ENCODE data around the gene MIB2. TPM values are rescaled to one million over a fixed set of nuclear protein-coding genes. Genes with fewer than 3 reads are reported as not detected.
"Not testable (repeated sequence)": the region's sequence is repeated elsewhere in the genome, so short reads cannot be mapped to it uniquely, and the experiment has no call there.

MIB2 gene
- total RNA-seq, 3 donors from 2014 or later, result 37.4 to 40.3 (median 37.7) TPM

DNA sequence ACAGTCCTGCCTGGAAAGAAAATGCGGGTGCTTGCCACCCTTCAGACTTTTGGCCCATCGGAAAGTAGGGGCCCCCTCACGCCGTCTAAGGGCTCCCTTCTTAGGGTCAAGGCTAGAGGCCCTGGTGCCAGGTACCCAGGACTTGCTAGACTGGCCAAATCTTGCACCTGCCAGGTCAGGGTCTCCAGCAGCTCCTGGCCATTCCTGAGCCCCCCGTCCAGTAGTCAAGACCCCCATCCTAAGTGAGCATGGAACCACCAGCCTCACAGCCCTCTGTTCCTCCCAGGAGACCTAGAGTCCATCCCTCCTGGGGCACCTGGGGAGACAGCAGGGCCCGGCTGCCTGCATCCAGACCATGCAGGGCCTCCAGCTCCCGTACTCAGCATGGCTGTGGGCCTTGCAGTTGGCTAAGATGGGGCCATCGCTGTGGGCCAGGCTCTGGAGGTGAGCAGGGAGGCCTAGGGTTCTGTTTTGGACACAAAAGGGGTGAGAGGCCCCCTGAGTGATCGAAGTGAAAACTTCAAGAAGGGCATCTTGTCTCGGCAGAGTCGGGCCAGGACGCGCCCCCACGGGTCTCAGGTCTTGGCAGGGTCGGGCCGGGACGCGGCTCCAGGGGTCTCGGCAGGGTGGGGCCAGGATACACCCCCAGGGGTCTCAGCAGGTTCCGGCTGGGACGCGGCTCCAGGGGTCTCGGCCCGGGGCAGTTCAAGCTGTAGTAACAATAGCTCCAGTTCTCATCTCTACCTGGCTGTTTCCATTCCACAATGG is 21.3 kb upstream of the MIB2 start:
- DNase-seq, result no peak
- H3K27me3 Mint-ChIP-seq (ENCODE audit: low read depth), result peaks cover 12% of the 10 kb centered on the region
- H3K9me3 Mint-ChIP-seq, result no peaks in the 10 kb centered on the region
- no peaks in the 10 kb centered on the region for H3K36me3 Mint-ChIP-seq (ENCODE audit: insufficient read depth)
- H3K4me3 Mint-ChIP-seq, result no peak overlapping the region
- peaks cover 7% of the 10 kb centered on the region for H3K4me1 Mint-ChIP-seq (ENCODE audit: low read depth)
- ATAC-seq, result no peak

DNA sequence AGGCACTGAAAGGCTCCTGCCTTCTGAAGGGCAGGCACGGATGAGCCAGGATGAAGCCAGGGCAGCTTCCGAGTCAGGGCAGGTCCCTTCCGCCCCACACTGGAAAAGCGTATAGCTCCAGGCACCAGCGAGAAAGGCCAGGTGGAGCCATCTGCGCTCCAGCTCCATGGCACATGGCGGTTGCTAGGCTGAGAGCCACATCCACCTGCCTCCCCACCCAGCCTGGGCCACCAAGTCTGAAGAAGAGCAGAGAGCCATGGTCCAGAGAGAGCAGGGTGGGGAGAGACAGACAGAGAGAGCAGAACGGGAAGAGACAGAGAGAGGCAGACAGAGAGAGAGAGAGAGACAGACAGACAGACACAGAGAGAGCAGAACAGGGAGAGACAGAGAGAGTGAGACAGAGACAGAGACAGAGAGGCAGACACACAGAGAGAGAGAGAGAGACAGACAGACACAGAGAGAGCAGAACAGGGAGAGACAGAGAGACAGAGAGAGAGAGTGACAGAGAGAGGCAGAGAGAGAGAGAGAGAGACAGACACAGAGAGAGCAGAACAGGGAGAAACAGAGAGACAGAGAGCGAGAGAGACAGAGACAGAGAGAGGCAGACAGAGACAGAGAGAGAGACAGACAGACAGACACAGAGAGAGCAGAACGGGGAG is 20.6 kb upstream of the MIB2 start:
- DNase-seq, result no peak
- Mint-ChIP-seq H3K27me3 (ENCODE audit: low read depth) (peaks cover 10% of the 10 kb centered on the region), H3K4me3 (no peak overlapping the region), H3K36me3 (ENCODE audit: insufficient read depth) (no peaks in the 10 kb centered on the region), H3K4me1 (ENCODE audit: low read depth) (peaks cover 9% of the 10 kb centered on the region), H3K9me3 (no peaks in the 10 kb centered on the region)
- no peak for ATAC-seq

GRCh38 chr1:1595341-1595740 is 20.0 kb upstream of the MIB2 start:
- not testable (repeated sequence) for H3K4me1 Mint-ChIP-seq (ENCODE audit: low read depth); H3K4me3 Mint-ChIP-seq; DNase-seq; H3K36me3 Mint-ChIP-seq (ENCODE audit: insufficient read depth); ATAC-seq; H3K27me3 Mint-ChIP-seq (ENCODE audit: low read depth); H3K9me3 Mint-ChIP-seq

DNA sequence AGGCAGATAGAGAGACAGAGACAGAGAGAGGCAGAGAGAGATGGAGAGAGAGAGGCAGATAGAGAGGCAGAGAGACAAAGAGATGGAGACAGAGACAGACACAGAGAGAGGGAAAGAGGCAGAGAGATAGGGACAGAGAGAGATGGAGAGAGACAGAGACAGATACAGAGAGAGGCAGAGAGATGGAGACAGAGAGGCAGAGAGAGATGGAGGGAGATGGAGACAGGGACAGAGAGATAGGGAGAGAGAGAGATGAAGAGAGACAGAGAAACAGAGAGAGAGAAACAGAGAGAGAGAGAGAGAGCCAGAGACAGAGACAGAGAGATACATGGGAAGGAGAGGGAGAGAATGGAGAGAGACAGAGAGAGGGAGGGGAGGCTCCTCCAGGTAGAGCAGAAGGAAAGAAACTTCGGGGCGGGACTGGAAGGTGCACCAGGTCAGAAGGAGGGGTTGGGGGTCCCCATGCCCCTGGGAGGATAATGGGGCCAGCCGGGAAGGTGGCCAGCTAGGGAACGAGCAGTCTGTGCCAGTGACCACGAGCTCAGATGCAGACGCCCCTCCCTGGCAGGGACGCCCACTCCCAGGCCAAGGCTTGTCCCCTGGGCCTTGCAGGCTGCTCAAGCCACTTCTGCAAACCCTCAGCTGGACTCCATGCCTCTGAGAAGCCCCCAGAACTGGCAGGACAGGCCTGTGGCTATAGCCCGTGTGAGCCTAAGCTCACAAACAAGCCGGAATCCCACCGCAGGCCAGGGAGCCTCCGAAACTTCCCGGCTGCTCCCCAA is 18.6 kb upstream of the MIB2 start:
- ATAC-seq (no peak), DNase-seq (no peak)
- Mint-ChIP-seq H3K4me3 (no peak overlapping the region), H3K9me3 (no peaks in the 10 kb centered on the region), H3K4me1 (ENCODE audit: low read depth) (peaks cover 11% of the 10 kb centered on the region), H3K27me3 (ENCODE audit: low read depth) (peaks cover 9% of the 10 kb centered on the region), H3K36me3 (ENCODE audit: insufficient read depth) (no peaks in the 10 kb centered on the region)

DNA sequence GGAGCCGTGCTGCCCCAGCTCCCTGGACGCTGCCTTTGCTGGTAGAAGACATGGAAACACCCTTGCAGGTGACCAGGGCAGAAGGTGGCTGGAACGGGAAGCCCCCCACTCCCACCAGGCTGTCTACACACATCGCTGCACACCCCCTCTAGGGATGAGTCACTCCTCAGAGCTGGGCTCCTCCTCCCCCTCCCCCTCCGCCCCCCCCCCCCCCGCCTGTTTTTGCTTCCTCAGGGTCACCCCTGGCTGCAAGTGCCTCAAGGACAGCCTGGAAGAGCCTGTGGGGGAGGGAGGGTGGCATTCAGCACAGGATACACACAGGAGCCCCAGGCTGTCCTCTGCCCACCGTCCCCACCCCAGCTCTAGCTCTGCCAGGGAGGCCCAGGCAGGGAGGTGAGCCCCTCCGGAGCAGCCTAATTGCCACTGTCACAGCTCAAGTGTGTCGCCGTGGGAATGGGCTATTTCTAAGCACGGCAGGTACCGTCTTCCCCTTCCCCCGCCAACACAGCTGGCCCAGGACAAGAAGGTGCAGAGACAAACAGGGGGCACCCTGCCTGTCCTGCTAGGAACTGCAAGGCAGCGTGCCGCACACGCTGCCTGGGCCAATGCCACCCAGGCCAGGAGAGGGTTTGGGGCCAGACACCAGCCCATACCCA is 17.9 kb upstream of the MIB2 start:
- no peaks in the 10 kb centered on the region for H3K9me3 Mint-ChIP-seq
- H3K4me1 Mint-ChIP-seq (ENCODE audit: low read depth), result peaks cover 11% of the 10 kb centered on the region
- no peak overlapping the region for H3K4me3 Mint-ChIP-seq
- DNase-seq (no peak), ATAC-seq (peak; percentile 27 to 39)
- no peaks in the 10 kb centered on the region for H3K36me3 Mint-ChIP-seq (ENCODE audit: insufficient read depth)
- H3K27me3 Mint-ChIP-seq (ENCODE audit: low read depth), result peaks cover 9% of the 10 kb centered on the region

DNA sequence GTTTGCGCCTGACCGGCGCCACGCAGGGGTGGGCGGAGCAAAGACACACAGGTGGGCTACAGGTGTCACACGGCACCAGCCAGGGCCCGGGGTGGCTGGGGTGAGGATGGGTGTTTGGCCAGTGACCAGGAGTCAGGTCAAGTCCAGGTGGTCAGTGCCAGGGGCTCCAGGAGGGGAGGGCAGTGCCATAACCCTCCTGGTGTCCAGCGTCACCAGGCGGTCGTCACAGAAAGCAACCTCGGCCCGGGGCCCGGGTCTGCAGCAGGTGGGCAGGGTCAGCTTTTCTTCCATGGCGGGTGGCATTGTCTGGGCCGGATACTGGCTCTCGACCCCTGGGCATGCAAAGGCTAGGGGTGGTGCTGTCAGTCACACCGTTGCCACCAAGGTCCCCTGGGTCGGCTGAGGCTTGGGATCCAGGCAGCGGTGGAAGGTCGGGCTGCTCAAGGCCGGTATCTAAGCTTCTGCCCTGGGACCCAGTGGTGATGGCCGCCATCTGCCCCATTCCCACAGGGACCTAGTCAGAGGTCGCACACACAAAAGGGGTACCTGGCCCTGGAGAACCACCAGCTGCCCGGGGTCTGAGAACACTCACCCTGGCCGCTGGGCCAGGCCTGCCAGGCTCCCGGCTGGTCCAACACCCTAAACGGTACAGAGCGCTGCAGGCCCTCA is 17.1 kb upstream of the MIB2 start:
- no peak for DNase-seq
- peak overlapping the region; percentile 76 for H3K4me3 Mint-ChIP-seq
- H3K9me3 Mint-ChIP-seq, result no peaks in the 10 kb centered on the region
- peaks cover 11% of the 10 kb centered on the region for H3K4me1 Mint-ChIP-seq (ENCODE audit: low read depth)
- ATAC-seq, result no peak
- H3K27me3 Mint-ChIP-seq (ENCODE audit: low read depth), result peaks cover 9% of the 10 kb centered on the region
- no peaks in the 10 kb centered on the region for H3K36me3 Mint-ChIP-seq (ENCODE audit: insufficient read depth)

GRCh38 chr1:1598720-1599029 is 16.6 kb upstream of the MIB2 start:
- DNase-seq (no peak), ATAC-seq (no peak)
- Mint-ChIP-seq H3K4me3 (peak overlapping the region; percentile 76), H3K9me3 (no peaks in the 10 kb centered on the region), H3K36me3 (ENCODE audit: insufficient read depth) (no peaks in the 10 kb centered on the region), H3K4me1 (ENCODE audit: low read depth) (peaks cover 11% of the 10 kb centered on the region), H3K27me3 (ENCODE audit: low read depth) (peaks cover 9% of the 10 kb centered on the region)

GRCh38 chr1:1599030-1599934 is 16.0 kb upstream of the MIB2 start:
- Mint-ChIP-seq H3K9me3 (no peaks in the 10 kb centered on the region), H3K36me3 (ENCODE audit: insufficient read depth) (no peaks in the 10 kb centered on the region), H3K4me3 (peak overlapping the region; percentile 76), H3K27me3 (ENCODE audit: low read depth) (peaks cover 9% of the 10 kb centered on the region), H3K4me1 (ENCODE audit: low read depth) (peaks cover 11% of the 10 kb centered on the region)
- ATAC-seq (peak; percentile 56 to 65), DNase-seq (no peak)

GRCh38 chr1:1599935-1600860 is 15.1 kb upstream of the MIB2 start, which contains the start of gene FNDC10:
TSS of gene FNDC10 (minus strand) at chr1:1600135. CDS start at chr1:1600015, 120 bp downstream.
- no peak for DNase-seq
- ATAC-seq, result peak; percentile 34 to 50
- Mint-ChIP-seq H3K27me3 (ENCODE audit: low read depth) (peaks cover 9% of the 10 kb centered on the region), H3K9me3 (no peaks in the 10 kb centered on the region), H3K36me3 (ENCODE audit: insufficient read depth) (no peaks in the 10 kb centered on the region), H3K4me3 (peak within 1 kb of the TSS; percentile 76), H3K4me1 (ENCODE audit: low read depth) (peaks cover 11% of the 10 kb centered on the region)

DNA sequence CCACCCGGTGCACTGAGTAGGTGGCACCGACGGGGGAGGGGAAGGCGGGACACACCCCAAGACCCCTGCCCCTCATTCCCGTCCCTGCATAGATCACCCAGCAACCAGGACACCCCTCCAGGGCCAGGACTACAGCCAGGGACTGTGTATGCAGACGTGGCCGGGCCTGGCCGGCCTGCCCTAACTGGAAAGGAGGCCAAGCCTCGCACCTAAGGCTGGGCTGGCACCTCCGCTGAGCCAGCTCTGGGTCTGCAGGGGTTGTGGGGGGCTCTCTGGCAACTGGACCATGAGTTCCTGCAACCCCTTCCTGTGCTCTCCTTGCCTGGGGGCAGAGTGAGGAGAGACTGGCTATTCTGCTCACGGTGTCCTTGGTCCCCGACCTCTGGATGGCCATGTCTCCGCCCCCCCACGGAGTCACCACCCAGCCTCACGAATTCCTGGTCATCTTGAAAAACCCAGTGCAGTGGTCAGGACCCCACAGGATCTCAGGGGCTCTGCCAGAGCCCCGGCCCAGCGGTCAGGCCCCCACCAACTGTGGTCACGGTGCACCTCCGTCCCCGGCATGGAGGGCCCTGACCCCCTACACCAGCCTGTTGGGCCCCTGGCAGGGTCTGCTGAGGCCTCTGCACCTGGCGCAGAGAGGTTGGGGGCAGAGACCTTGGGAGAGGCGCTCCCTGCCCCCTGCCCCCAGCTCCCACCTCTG is 14.3 kb upstream of the MIB2 start:
- no peaks in the 10 kb centered on the region for H3K36me3 Mint-ChIP-seq (ENCODE audit: insufficient read depth)
- H3K9me3 Mint-ChIP-seq, result no peaks in the 10 kb centered on the region
- H3K27me3 Mint-ChIP-seq (ENCODE audit: low read depth), result peaks cover 9% of the 10 kb centered on the region
- H3K4me1 Mint-ChIP-seq (ENCODE audit: low read depth), result peaks cover 11% of the 10 kb centered on the region
- no peak for DNase-seq
- no peak for ATAC-seq
- H3K4me3 Mint-ChIP-seq, result peak overlapping the region; percentile 60

GRCh38 chr1:1601564-1602303 is 13.6 kb upstream of the MIB2 start:
- Mint-ChIP-seq H3K4me1 (ENCODE audit: low read depth) (peaks cover 13% of the 10 kb centered on the region), H3K36me3 (ENCODE audit: insufficient read depth) (no peaks in the 10 kb centered on the region), H3K9me3 (no peaks in the 10 kb centered on the region), H3K4me3 (no peak overlapping the region), H3K27me3 (ENCODE audit: low read depth) (peaks cover 9% of the 10 kb centered on the region)
- DNase-seq (no peak), ATAC-seq (no peak)
